GM23338 (cell line): ENCODE results near the gene SLC50A1.

Experiments
- CTCF ChIP-seq, 2 experiments: fragments of 200-600 bp in 1 of 2; sonication (generic) in 1 of 2; conservative IDR thresholded peaks; 2 replicates each; pipeline versions ENCODE4 v1.5.1 to v1.6.1; 2016 to 2017; ENCODE audit warnings: antibody characterized with exemption in 2 of 2, low read depth in 2 of 2, mild to moderate bottlenecking in 2 of 2, moderate library complexity in 1 of 2
- EZH2 ChIP-seq: fragments of 200-600 bp; sonication (generic); IDR thresholded peaks from one replicate; pipeline ENCODE4 v1.8.0; 2017; ENCODE audit warnings: antibody characterized with exemption, mild to moderate bottlenecking, low read depth; ENCODE audit not compliant: unreplicated experiment
- EZH2phosphoT487 ChIP-seq: fragments of 200-600 bp; sonication (generic); IDR thresholded peaks from one replicate; pipeline ENCODE4 v1.8.1; 2018; ENCODE audit warnings: antibody characterized with exemption; ENCODE audit not compliant: unreplicated experiment
- POLR2AphosphoS5 ChIP-seq: IDR thresholded peaks from 2 replicates; pipeline ENCODE4 v1.6.1; 2016; ENCODE audit warnings: antibody characterized with exemption, low read depth
- REST ChIP-seq: IDR thresholded peaks from one replicate; pipeline ENCODE4 v1.6.1; 2018; ENCODE audit warnings: antibody characterized with exemption; ENCODE audit not compliant: unreplicated experiment

DNA sequence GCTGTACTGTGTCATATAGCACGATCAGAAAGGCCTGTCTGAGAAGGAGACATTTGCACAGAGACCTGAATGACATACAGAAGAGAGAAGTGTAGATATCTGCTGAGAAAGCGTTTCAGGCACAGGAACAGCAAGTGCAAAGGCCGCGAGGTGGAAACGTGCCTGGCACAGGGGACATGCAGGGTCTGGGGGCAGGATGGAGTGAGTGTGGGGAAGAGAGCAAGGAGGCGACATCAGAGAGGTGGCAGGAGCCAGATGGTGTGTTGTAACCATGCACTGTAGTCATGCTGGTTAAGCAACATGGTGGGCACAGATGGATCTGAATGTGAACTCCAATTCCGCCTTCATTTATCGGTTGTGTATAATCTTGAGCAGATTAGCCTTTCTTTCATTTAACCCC lies 24.5 kb downstream of the SLC50A1 start:
- TF ChIP-seq CTCF (conservative IDR thresholded peaks at IDR 0.05; ENCODE audit: low read depth in 2 of 2), result no peak
- TF ChIP-seq EZH2phosphoT487, result no peak
- no peak for TF ChIP-seq REST
- TF ChIP-seq EZH2, result no peak
- TF ChIP-seq POLR2AphosphoS5, result no peak
